ENCODE results near the gene BLVRA.

The BLVRA gene

GRCh38 chr7:43856316-43856715 lies 97.8 kb downstream of the BLVRA start:
- intact Hi-C loops (cut with DNase I; ENCODE audit: low total_unique reads): no loop called here
- no peak for DNase-seq
- no peaks in the 10 kb centered on the region for H3K27me3 ChIP-seq
- no peak for TF ChIP-seq CTCF (IDR thresholded peaks at IDR 0.05)
- H3K36me3 ChIP-seq: no peaks in the 10 kb centered on the region
- no peak overlapping the region for H3K4me3 ChIP-seq
- H3K4me1 ChIP-seq: no peaks in the 10 kb centered on the region
- H3K9me3 ChIP-seq: no peaks in the 10 kb centered on the region
- no peak overlapping the region for H3K27ac ChIP-seq

Measured in tibial artery (tissue), 4 donors.